Posterior vena cava (tissue), 2 donors: ENCODE measurements around the gene KRTAP5-9. TPM values are rescaled to one million over a fixed set of nuclear protein-coding genes. Genes with fewer than 3 reads are reported as not detected.
"Not testable (repeated sequence)": the region's sequence is repeated elsewhere in the genome, so short reads cannot be mapped to it uniquely, and the experiment has no call there.

ENCODE experiments used
- DNase-seq: peaks from one replicate; pipeline ENCODE4 v3.0.0-alpha.2; 2020; ENCODE audit warnings: low spot score
- intact Hi-C, 2 donors: fragments of 100-400 bp; cut with DNase I; formaldehyde crosslinking; loops; one replicate each; pipeline versions ENCODE4 v1.14.1 to v1.14.2; 2022 to 2023
- total RNA-seq, 2 donors: library from RNA; stranded (reverse); fragmentation: NEBNext Ultra II Directional; extraction: Animal tissue kit (Norgen Biotek cat#: 25700); gene quantifications; one replicate each; pipeline ENCODE4 v1.2.1, GENCODE V29; 2021
- donor health status: DM: yes; HTN: yes; CAD: no.
- donor health status: DM: yes; HTN: yes; CAD: no.

The KRTAP5-9 gene
- total RNA-seq, 2 donors from 2014 or later: 0.19 to 0.37 TPM

- intact Hi-C loops: no loop called here
- DNase-seq: no peak
Observed at GRCh38 chr11:71530602-71531001, 17.6 kb upstream of the KRTAP5-9 start.

- intact Hi-C loops: no loop called here
- DNase-seq: no peak
Observed at GRCh38 chr11:71532036-71532610, 16.1 kb upstream of the KRTAP5-9 start.

GRCh38 chr11:71534711-71535608 lies 13.3 kb upstream of the KRTAP5-9 start:
- DNase-seq, intact Hi-C loops: not testable (repeated sequence)

- intact Hi-C loops: no loop called here
- DNase-seq: no peak
Observed at GRCh38 chr11:71535825-71536224, 12.4 kb upstream of the KRTAP5-9 start.

GRCh38 chr11:71537537-71537936 lies 10.7 kb upstream of the KRTAP5-9 start:
- intact Hi-C loops: no loop called here
- no peak for DNase-seq

- DNase-seq, intact Hi-C loops: not testable (repeated sequence)
Observed at GRCh38 chr11:71537977-71538665, 10.1 kb upstream of the KRTAP5-9 start, which contains the start of gene KRTAP5-8. TSS of gene KRTAP5-8 (plus strand) at chr11:71538025. CDS start at chr11:71538056, 31 bp downstream.

- intact Hi-C loops: no loop called here
- DNase-seq: no peak
Observed at GRCh38 chr11:71538666-71538990, 9.6 kb upstream of the KRTAP5-9 start.

GRCh38 chr11:71539017-71539416 lies 9.2 kb upstream of the KRTAP5-9 start:
- DNase-seq: no peak
- intact Hi-C loops: no loop called here

- DNase-seq, intact Hi-C loops: not testable (repeated sequence)
Observed at GRCh38 chr11:71539971-71540370, 8.2 kb upstream of the KRTAP5-9 start.

GRCh38 chr11:71540521-71541304 lies 7.5 kb upstream of the KRTAP5-9 start:
- intact Hi-C loops, DNase-seq: not testable (repeated sequence)

- DNase-seq: no peak
- intact Hi-C loops: no loop called here
Observed at GRCh38 chr11:71542382-71542781, 5.8 kb upstream of the KRTAP5-9 start.

GRCh38 chr11:71542879-71543777 lies 5.1 kb upstream of the KRTAP5-9 start:
- DNase-seq: no peak
- intact Hi-C loops: no loop called here

- intact Hi-C loops: no loop called here
- DNase-seq: no peak
Observed at GRCh38 chr11:71543866-71544265, 4.4 kb upstream of the KRTAP5-9 start.

- intact Hi-C loops: no loop called here
Observed at GRCh38 chr11:71544525-71545214, 3.5 kb upstream of the KRTAP5-9 start.

GRCh38 chr11:71545405-71545966 lies 2.7 kb upstream of the KRTAP5-9 start:
- no peak for DNase-seq
- intact Hi-C loops: no loop called here

More at GRCh38 chr11:71544525-71545214, 3.5 kb upstream of the KRTAP5-9 start:
- DNase-seq: no peak

GRCh38 chr11:71548716-71549151 lies 514 bp downstream of the KRTAP5-9 start:
- intact Hi-C loops: no loop called here
- DNase-seq: no peak

GRCh38 chr11:71551711-71552110 lies 3.5 kb downstream of the KRTAP5-9 start:
- DNase-seq: no peak
- intact Hi-C loops: no loop called here
